Liver (tissue), 9 donors: ENCODE measurements around the gene SYT15. TPM values are rescaled to one million over a fixed set of nuclear protein-coding genes. Genes with fewer than 3 reads are reported as not detected.
"Not testable (repeated sequence)": the region's sequence is repeated elsewhere in the genome, so short reads cannot be mapped to it uniquely, and the experiment has no call there.

Experiments used
- DNase-seq: peaks from one replicate; pipeline ENCODE4 v3.0.0-alpha.2; 2017; ENCODE audit warnings: low spot score
- H3K27ac ChIP-seq, 2 donors: one replicate each; pipeline ENCODE4 v1.7.0; 2013; ENCODE audit warnings: inconsistent platforms in 2 of 2, low read length in 2 of 2, control low read depth in 1 of 2, low read depth in 1 of 2, mild to moderate bottlenecking in 1 of 2
- H3K27me3 ChIP-seq, 4 donors: one replicate each; pipeline versions ENCODE4 v1.6.1 to v1.7.0; 2013; ENCODE audit warnings: low read length in 3 of 4, inconsistent platforms in 1 of 4, mild to moderate bottlenecking in 1 of 4, moderate library complexity in 1 of 4; ENCODE audit not compliant: control insufficient read depth in 4 of 4, insufficient read depth in 4 of 4
- H3K36me3 ChIP-seq, 4 donors: one replicate each; pipeline versions ENCODE4 v1.6.1 to v1.7.0; 2013; ENCODE audit warnings: low read length in 3 of 4, mild to moderate bottlenecking in 3 of 4, low read depth in 1 of 4, moderate library complexity in 1 of 4; ENCODE audit not compliant: control insufficient read depth in 4 of 4, insufficient read depth in 3 of 4
- H3K4me1 ChIP-seq, 4 donors: one replicate each; pipeline versions ENCODE4 v1.6.1 to v1.7.0; 2013; ENCODE audit warnings: low read length in 3 of 4, mild to moderate bottlenecking in 3 of 4, moderate library complexity in 1 of 4; ENCODE audit not compliant: control insufficient read depth in 4 of 4, insufficient read depth in 4 of 4
- H3K4me3 ChIP-seq, 3 donors: one replicate each; pipeline versions ENCODE4 v1.6.1 to v1.7.0; 2013; ENCODE audit warnings: low read length in 3 of 3, control low read depth in 1 of 3, low read depth in 1 of 3, mild to moderate bottlenecking in 1 of 3
- H3K9ac ChIP-seq, 2 donors: one replicate each; pipeline ENCODE4 v1.7.0; 2013; ENCODE audit warnings: low read length in 2 of 2, mild to moderate bottlenecking in 2 of 2, moderate library complexity in 2 of 2, control low read depth in 1 of 2, low read depth in 1 of 2
- H3K9me3 ChIP-seq, 4 donors: one replicate each; pipeline versions ENCODE4 v1.6.1 to v1.7.0; 2013; ENCODE audit warnings: low read length in 3 of 4; ENCODE audit not compliant: control insufficient read depth in 4 of 4
- WGBS: extraction: QIAGEN DNeasy Blood & Tissue Kit; methylation state at CpG from one replicate; pipeline ENCODE4 v1.1.7; 2013; 5-methylcytosine and 5-hydroxymethylcytosine counted together
- polyA plus RNA-seq, 2 donors: library from polyadenylated mRNA; stranded (reverse) in 1 of 2; unstranded in 1 of 2; fragments of 200-250 nt in 1 of 2; fragments of >200 nt in 1 of 2; fragmentation: Nextera tagmentation in 1 of 2; extraction: Ambion mirVana in 1 of 2; gene quantifications; one replicate each; pipeline versions ENCODE4 v1.2.1 to v1.2.3, GENCODE V29; 2013 to 2015
- total RNA-seq, 2 donors: library from RNA; depleted of rRNA; stranded (reverse); fragments of >200 nt; gene quantifications; one replicate each; pipeline ENCODE4 v1.2.3, GENCODE V29; 2014
- donor health status: healthy.
- donor health status: healthy.
- donor health status: healthy.
- donor health status: healthy.
- donor health status: healthy.

The SYT15 gene
- total and polyA plus RNA-seq, 4 donors: 0.35 to 1.8 (median 0.78) TPM

GRCh38 chr10:46615540-46615939 is 36.6 kb downstream of the SYT15 start:
- not testable (repeated sequence) for H3K36me3 ChIP-seq, H3K4me1 ChIP-seq, H3K9me3 ChIP-seq, DNase-seq, H3K9ac ChIP-seq, H3K4me3 ChIP-seq, H3K27me3 ChIP-seq, H3K27ac ChIP-seq
- WGBS: no CpG with 5 or more reads among the region's 6 CpGs

- not testable (repeated sequence) for H3K9ac ChIP-seq, DNase-seq
- no CpG with 5 or more reads among the region's 3 CpGs for WGBS
These were observed 37.3 kb downstream of the SYT15 start for GRCh38 chr10:46616227-46616626.

GRCh38 chr10:46617134-46617533 is 38.2 kb downstream of the SYT15 start:
- not testable (repeated sequence) for DNase-seq, H3K27ac ChIP-seq

More at GRCh38 chr10:46616227-46616626, 37.3 kb downstream of the SYT15 start:
- H3K9me3 ChIP-seq, H3K4me1 ChIP-seq, H3K27ac ChIP-seq, H3K4me3 ChIP-seq, H3K27me3 ChIP-seq, H3K36me3 ChIP-seq: not testable (repeated sequence)

GRCh38 chr10:46617913-46618312 is 39.0 kb downstream of the SYT15 start:
- not testable (repeated sequence) for H3K27me3 ChIP-seq, H3K9ac ChIP-seq, H3K4me1 ChIP-seq, H3K36me3 ChIP-seq, DNase-seq, H3K9me3 ChIP-seq, H3K27ac ChIP-seq, H3K4me3 ChIP-seq
- 89% methylated on average over 2 of the region's 3 CpGs for WGBS

More at GRCh38 chr10:46617134-46617533, 38.2 kb downstream of the SYT15 start:
- H3K4me3 ChIP-seq, H3K9ac ChIP-seq, H3K9me3 ChIP-seq, H3K36me3 ChIP-seq, H3K4me1 ChIP-seq, H3K27me3 ChIP-seq: not testable (repeated sequence)
- 85% methylated on average over 4 of the region's 4 CpGs for WGBS

GRCh38 chr10:46623899-46624654 is 45.1 kb downstream of the SYT15 start:
- not testable (repeated sequence) for H3K4me3 ChIP-seq, H3K27me3 ChIP-seq, H3K4me1 ChIP-seq, H3K36me3 ChIP-seq, H3K27ac ChIP-seq, H3K9ac ChIP-seq, H3K9me3 ChIP-seq, DNase-seq
- WGBS: 48% methylated on average over 4 of the region's 8 CpGs

- H3K9me3 ChIP-seq, H3K4me3 ChIP-seq: not testable (repeated sequence)
- WGBS: no CpG with 5 or more reads among the region's 1 CpG
These were observed 50.9 kb downstream of the SYT15 start for GRCh38 chr10:46629805-46630204.

GRCh38 chr10:46630816-46631215 is 51.9 kb downstream of the SYT15 start:
- H3K4me1 ChIP-seq, H3K36me3 ChIP-seq, H3K27me3 ChIP-seq, H3K9ac ChIP-seq, DNase-seq, H3K27ac ChIP-seq, H3K9me3 ChIP-seq, H3K4me3 ChIP-seq: not testable (repeated sequence)
- no CpG with 5 or more reads among the region's 3 CpGs for WGBS

More at GRCh38 chr10:46629805-46630204, 50.9 kb downstream of the SYT15 start:
- not testable (repeated sequence) for H3K27me3 ChIP-seq, H3K36me3 ChIP-seq, H3K9ac ChIP-seq, H3K27ac ChIP-seq, DNase-seq, H3K4me1 ChIP-seq

- WGBS: no CpG with 5 or more reads among the region's 3 CpGs
- DNase-seq, H3K27ac ChIP-seq: not testable (repeated sequence)
These were observed 52.8 kb downstream of the SYT15 start for GRCh38 chr10:46631683-46632082.

More at GRCh38 chr10:46631683-46632082, 52.8 kb downstream of the SYT15 start:
- H3K9ac ChIP-seq, H3K27me3 ChIP-seq, H3K4me1 ChIP-seq, H3K36me3 ChIP-seq, H3K4me3 ChIP-seq, H3K9me3 ChIP-seq: not testable (repeated sequence)
